Lung (tissue), 12 donors: ENCODE results near the gene C4orf36. TPM values are rescaled to one million over a fixed set of nuclear protein-coding genes. Genes with fewer than 3 reads are reported as not detected.
A peak's percentile ranks its signal among the peaks of the same experiment; 100 is the strongest.

Experiments
- ATAC-seq: fragments of 200-7000 bp; cut with Tn5 transposase; one replicate; pipeline ENCODE4 v1.9.1; 2020; ENCODE audit warnings: moderate number of reproducible peaks; ENCODE audit not compliant: insufficient read depth, low FRiP score
- DNase-seq, 3 donors: peaks; one replicate each; pipeline ENCODE4 v3.0.0-alpha.2; 2013 to 2017
- H3K27ac ChIP-seq, 2 donors: one replicate each; pipeline ENCODE4 v1.5.1; 2013; ENCODE audit warnings: mild to moderate bottlenecking in 2 of 2, moderate library complexity in 2 of 2, control low read depth in 1 of 2, inconsistent platforms in 1 of 2, low read depth in 1 of 2, low read length in 1 of 2
- H3K27me3 ChIP-seq, 3 donors: one replicate each; pipeline ENCODE4 v1.5.1; 2013; ENCODE audit warnings: low read length in 2 of 3; ENCODE audit not compliant: control insufficient read depth in 3 of 3, insufficient read depth in 3 of 3
- H3K36me3 ChIP-seq, 4 donors: one replicate each; pipeline ENCODE4 v1.5.1; 2013; ENCODE audit warnings: low read length in 4 of 4, mild to moderate bottlenecking in 1 of 4, moderate library complexity in 1 of 4; ENCODE audit not compliant: control insufficient read depth in 4 of 4, insufficient read depth in 4 of 4
- H3K4me1 ChIP-seq, 5 donors: one replicate each; pipeline ENCODE4 v1.5.1; 2013; ENCODE audit warnings: low read length in 5 of 5, mild to moderate bottlenecking in 2 of 5, moderate library complexity in 1 of 5; ENCODE audit not compliant: control insufficient read depth in 5 of 5, insufficient read depth in 5 of 5
- H3K4me3 ChIP-seq: one replicate; pipeline ENCODE4 v1.5.1; 2013; ENCODE audit warnings: mild to moderate bottlenecking, control low read depth, moderate library complexity
- H3K9ac ChIP-seq, 2 donors: one replicate each; pipeline ENCODE4 v1.5.1; 2013; ENCODE audit warnings: low read length in 2 of 2, control low read depth in 1 of 2; ENCODE audit not compliant: insufficient read depth in 1 of 2
- H3K9me3 ChIP-seq, 4 donors: one replicate each; pipeline ENCODE4 v1.5.1; 2013; ENCODE audit warnings: low read length in 3 of 4, mild to moderate bottlenecking in 1 of 4, moderate library complexity in 1 of 4; ENCODE audit not compliant: control insufficient read depth in 4 of 4, insufficient read depth in 3 of 4
- WGBS, 2 donors: extraction: QIAGEN DNeasy Blood & Tissue Kit; methylation state at CpG; one replicate each; pipeline ENCODE4 v1.1.7; 2013; 5-methylcytosine and 5-hydroxymethylcytosine counted together
- polyA plus RNA-seq, 2 donors: library from polyadenylated mRNA; stranded (reverse); fragments of 200-250 nt; gene quantifications; one replicate each; pipeline ENCODE4 v1.2.1, GENCODE V29; 2013
- total RNA-seq, 2 donors: library from RNA; depleted of rRNA in 1 of 2; stranded (reverse); fragments of >200 nt in 1 of 2; gene quantifications; one replicate each; pipeline ENCODE4 v1.2.1, GENCODE V29; 2014 to 2021
- TF ChIP-seq, protein P1 (sequence below): IDR thresholded peaks from 2 replicates; pipeline ENCODE4 v1.5.1; 2012; ENCODE audit warnings: mild to moderate bottlenecking; ENCODE audit errors: control extremely low read depth, extremely low read depth
- donor health status: control.
- donor health status: control.
- donor health status: Bipolar disorder and iron deficiency.
- donor health status: healthy.
- donor health status: DM: yes; HTN: yes; CAD: no.

Gene C4orf36
- total and polyA plus RNA-seq, 4 donors: 0.61 to 3.3 (median 1.4) TPM

DNA sequence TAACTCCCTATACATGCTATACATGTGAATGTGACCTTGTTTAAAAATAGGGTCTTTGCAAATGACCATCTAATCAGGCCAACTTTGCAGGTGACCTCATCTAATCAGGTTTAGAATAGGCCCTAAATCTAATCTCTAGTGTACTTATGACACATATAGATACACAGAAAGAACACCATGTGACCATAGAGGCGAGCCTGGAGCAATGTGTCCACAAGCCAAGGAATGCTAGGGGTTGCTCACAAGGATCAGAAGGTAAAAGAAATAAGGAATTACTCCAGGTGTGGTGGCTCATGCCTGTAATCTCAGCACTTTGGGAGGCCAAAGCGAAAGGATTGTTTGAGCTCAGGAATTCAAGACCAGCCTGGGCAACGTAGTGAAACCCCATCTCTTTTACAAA is 9.6 kb upstream of the C4orf36 start:
- whole genome bisulfite sequencing, 2 donors: 94 to 98% methylated on average over 3 of the region's 3 CpGs
- Histone ChIP-seq H3K4me1 (peaks cover 0 to 4% (median 0%) of the 10 kb centered on the region in 5 donors), H3K36me3 (no peaks in the 10 kb centered on the region), H3K27me3 (no peaks in the 10 kb centered on the region), H3K27ac (no peak overlapping the region), H3K9ac (no peak overlapping the region), H3K4me3 (no peak overlapping the region), H3K9me3 (no peaks in the 10 kb centered on the region)
- TF ChIP-seq, protein P1, sequence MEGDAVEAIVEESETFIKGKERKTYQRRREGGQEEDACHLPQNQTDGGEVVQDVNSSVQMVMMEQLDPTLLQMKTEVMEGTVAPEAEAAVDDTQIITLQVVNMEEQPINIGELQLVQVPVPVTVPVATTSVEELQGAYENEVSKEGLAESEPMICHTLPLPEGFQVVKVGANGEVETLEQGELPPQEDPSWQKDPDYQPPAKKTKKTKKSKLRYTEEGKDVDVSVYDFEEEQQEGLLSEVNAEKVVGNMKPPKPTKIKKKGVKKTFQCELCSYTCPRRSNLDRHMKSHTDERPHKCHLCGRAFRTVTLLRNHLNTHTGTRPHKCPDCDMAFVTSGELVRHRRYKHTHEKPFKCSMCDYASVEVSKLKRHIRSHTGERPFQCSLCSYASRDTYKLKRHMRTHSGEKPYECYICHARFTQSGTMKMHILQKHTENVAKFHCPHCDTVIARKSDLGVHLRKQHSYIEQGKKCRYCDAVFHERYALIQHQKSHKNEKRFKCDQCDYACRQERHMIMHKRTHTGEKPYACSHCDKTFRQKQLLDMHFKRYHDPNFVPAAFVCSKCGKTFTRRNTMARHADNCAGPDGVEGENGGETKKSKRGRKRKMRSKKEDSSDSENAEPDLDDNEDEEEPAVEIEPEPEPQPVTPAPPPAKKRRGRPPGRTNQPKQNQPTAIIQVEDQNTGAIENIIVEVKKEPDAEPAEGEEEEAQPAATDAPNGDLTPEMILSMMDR: no peak
- ATAC-seq: no peak
- DNase-seq: no peak

DNA sequence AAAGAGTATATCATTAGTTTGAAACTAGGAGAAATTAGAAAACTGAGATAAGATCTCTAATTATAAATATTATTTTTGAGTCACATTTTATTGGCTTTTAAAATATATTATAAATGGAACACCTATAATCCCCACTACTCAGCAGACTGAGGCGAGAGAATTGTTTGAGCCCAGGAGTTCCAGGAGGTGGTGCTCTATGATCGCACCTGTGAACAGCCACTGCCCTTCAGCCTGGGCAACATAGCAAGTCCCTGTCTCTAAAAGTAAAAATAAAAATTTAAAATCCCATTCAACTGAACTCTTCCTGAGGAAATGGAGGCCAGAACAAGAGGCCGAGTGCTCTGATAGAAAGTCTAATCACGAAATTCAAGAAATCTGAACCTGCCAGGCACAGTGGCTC is 6.3 kb upstream of the C4orf36 start:
- Histone ChIP-seq H3K36me3 (no peaks in the 10 kb centered on the region), H3K9me3 (no peaks in the 10 kb centered on the region), H3K27ac (no peak overlapping the region), H3K27me3 (no peaks in the 10 kb centered on the region), H3K9ac (no peak overlapping the region), H3K4me1 (peaks cover 0 to under 1% (median 0%) of the 10 kb centered on the region in 5 donors), H3K4me3 (no peak overlapping the region)
- TF ChIP-seq, protein P1: no peak
- 89 to 91% methylated on average over 4 of the region's 4 CpGs for WGBS, 2 donors
- DNase-seq (no peak), ATAC-seq (no peak)

DNA sequence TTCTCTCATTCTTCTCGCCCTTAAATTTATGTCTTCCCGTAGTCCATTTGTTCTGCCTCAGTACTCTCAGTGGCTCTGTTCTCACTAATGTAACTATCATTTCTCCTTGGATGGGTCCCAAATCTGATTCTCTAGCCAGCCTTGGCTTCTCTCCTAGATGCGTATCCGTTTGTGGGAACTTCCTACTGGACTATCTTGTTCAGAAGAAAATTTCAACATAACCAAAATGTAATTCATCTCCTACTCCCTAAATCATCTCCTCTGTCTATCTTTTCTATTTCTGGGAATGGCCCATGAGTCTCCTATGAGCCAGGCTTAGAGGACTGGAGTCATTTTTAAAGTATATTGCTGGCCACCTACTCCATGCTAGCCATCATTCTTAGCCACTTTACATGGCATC is 4.4 kb upstream of the C4orf36 start:
- H3K27ac ChIP-seq: no peak overlapping the region
- H3K27me3 ChIP-seq: no peaks in the 10 kb centered on the region
- H3K9ac ChIP-seq: no peak overlapping the region
- no peaks in the 10 kb centered on the region for H3K9me3 ChIP-seq
- no peak overlapping the region for H3K4me3 ChIP-seq
- ATAC-seq: no peak
- H3K36me3 ChIP-seq: no peaks in the 10 kb centered on the region
- TF ChIP-seq, protein P1: no peak
- DNase-seq: no peak
- 60 to 76% methylated on average over 4 of the region's 4 CpGs for WGBS, 2 donors
- H3K4me1 ChIP-seq: peaks cover 0 to 8% (median 1%) of the 10 kb centered on the region in 5 donors

DNA sequence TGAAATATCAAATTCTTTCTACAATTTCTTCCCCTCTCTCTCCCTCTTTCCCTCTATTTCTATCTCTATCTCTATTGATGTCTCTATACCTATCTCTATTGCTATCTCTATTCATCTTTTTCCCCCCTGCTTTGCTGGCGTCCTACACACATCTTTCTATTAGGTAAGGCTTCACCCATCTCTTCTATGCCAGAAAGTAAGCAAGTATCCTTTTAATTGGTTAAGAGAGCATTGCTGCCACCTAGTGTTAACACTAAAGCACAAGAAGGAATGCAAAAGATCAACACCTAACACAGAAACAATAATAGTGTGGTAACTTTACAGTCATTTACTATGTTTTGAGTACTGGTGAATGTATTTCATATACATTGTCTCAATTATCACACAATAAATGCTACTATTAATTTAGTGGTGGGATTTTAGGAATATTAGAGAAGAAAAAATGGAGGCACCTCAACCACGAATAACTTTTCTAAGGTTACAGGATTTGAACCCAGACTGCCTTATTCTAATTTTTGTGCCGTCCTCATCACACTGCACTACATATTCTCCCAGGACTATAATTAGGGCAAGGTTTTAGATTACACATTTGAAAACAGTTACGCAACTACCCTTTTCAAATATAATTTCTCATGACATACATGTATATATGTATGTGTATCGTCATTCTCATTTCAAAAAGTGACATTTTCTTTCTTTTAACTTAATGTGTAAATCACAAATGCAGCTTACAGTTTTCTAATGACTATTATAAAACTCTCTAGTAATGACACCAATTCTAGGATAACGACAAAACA is 3.7 kb upstream of the C4orf36 start:
- peak in 2 of 3 donors; percentile 84 to 88 for DNase-seq
- ATAC-seq: no peak
- 73 to 82% methylated on average over 6 of the region's 6 CpGs for WGBS, 2 donors
- Histone ChIP-seq H3K27ac (no peak overlapping the region), H3K36me3 (no peaks in the 10 kb centered on the region), H3K9me3 (no peaks in the 10 kb centered on the region), H3K27me3 (no peaks in the 10 kb centered on the region), H3K4me3 (no peak overlapping the region), H3K4me1 (peaks cover 0 to 13% (median 1%) of the 10 kb centered on the region in 5 donors), H3K9ac (no peak overlapping the region)
- TF ChIP-seq, protein P1: peak; percentile 69
